ENCODE data around the gene CASP12.

The CASP12 gene

DNA sequence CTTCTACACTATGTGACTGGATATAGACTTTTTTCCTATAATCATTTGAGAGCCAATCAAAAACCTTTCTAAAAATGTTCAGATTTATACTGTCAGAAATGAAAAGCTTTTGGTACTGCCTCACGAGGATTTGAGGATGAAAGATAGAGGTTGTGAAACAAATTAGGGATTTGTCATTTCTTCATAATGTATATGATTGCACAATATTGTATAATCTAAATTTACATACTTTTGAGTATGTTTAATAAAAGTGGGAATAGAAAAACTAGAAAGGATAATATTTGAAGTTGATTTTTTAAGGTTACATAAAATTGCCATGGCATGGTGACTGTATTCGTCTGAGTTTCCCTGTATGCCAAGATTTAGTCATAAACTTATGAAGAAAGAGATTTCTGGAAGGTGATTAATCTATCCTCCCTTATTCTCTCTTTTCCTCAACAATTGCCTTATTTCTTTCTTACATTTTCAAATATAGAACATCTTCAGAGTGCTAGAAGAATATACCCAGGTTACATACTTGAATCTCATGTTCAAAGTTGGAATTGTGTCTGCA is 56.2 kb downstream of the CASP12 start:
- H3K27ac ChIP-seq (ENCODE audit: insufficient read depth, low read length, poor library complexity, severe bottlenecking): no peak overlapping the region
- no peaks in the 10 kb centered on the region for H3K4me1 ChIP-seq (ENCODE audit: control insufficient read depth, insufficient read depth, low read length, poor library complexity, severe bottlenecking)
- H3K27me3 ChIP-seq (replicated peaks; ENCODE audit: control insufficient read depth, insufficient read depth, low read length, poor library complexity, severe bottlenecking): no peaks in the 10 kb centered on the region
- H3K9me3 ChIP-seq (ENCODE audit: control insufficient read depth, low read length): no peaks in the 10 kb centered on the region
- no peak for DNase-seq
- H3K36me3 ChIP-seq (ENCODE audit: control insufficient read depth, insufficient read depth, low read length): no peaks in the 10 kb centered on the region
- H3K4me3 ChIP-seq (ENCODE audit: insufficient read depth, low read depth, low read length, poor library complexity, severe bottlenecking): no peak overlapping the region

DNA sequence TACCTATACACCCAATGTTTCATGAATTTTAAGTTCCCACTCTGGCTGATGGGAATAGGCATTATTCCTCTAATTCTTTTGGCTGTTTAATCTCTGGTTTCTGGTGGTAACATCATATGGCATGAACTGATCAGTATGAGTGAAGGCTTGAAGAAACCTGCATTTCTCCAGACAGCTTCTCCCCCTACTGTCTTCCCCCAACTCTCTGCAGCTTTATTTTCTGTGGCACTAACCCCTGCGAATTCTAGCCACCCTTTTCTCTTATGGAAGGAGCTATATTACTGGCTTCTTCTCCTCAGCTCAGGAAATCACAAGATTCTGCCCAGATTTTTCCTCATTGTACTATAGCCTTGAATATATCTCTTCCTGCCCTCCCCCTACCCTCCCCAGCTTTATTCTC is 57.1 kb downstream of the CASP12 start:
- Histone ChIP-seq H3K27me3 (replicated peaks; ENCODE audit: control insufficient read depth, insufficient read depth, low read length, poor library complexity, severe bottlenecking) (no peaks in the 10 kb centered on the region), H3K27ac (ENCODE audit: insufficient read depth, low read length, poor library complexity, severe bottlenecking) (no peak overlapping the region), H3K4me3 (ENCODE audit: insufficient read depth, low read depth, low read length, poor library complexity, severe bottlenecking) (no peak overlapping the region), H3K36me3 (ENCODE audit: control insufficient read depth, insufficient read depth, low read length) (no peaks in the 10 kb centered on the region), H3K9me3 (ENCODE audit: control insufficient read depth, low read length) (no peaks in the 10 kb centered on the region), H3K4me1 (ENCODE audit: control insufficient read depth, insufficient read depth, low read length, poor library complexity, severe bottlenecking) (no peaks in the 10 kb centered on the region)
- DNase-seq: no peak

DNA sequence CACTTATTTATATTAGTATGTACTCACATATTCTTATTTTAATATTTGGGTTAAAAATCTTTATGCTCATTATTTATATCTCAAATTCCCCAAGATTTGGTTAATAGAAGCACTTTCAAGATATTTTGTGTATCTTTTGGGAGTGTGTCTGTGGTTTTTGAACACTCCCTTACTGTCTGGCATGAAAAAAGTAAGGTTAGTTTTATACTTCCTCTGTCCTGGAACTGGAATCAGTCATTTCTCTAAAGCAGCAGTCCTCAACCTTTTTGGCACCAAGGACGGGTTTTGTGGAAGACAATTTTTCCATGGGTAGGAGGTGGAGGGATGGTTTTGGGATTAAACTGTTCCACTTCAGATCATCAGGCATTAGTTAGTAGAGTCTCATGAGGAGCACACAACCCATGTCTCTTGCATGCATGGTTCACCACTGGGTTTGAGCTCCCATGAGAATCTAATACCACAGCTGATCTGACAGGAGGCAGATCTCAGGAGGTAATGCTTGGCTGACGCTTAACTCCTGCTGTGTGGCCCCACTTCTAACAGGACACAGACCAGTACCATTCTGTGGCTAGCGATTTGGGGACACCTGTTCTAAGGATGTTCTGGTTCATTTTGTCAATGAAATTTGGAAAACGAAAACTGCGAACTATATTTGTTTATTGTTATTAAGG is 60.2 kb downstream of the CASP12 start:
- no peak for DNase-seq
- Histone ChIP-seq H3K36me3 (ENCODE audit: control insufficient read depth, insufficient read depth, low read length) (no peaks in the 10 kb centered on the region), H3K27me3 (replicated peaks; ENCODE audit: control insufficient read depth, insufficient read depth, low read length, poor library complexity, severe bottlenecking) (no peaks in the 10 kb centered on the region), H3K9me3 (ENCODE audit: control insufficient read depth, low read length) (no peaks in the 10 kb centered on the region), H3K27ac (ENCODE audit: insufficient read depth, low read length, poor library complexity, severe bottlenecking) (no peak overlapping the region), H3K4me1 (ENCODE audit: control insufficient read depth, insufficient read depth, low read length, poor library complexity, severe bottlenecking) (no peaks in the 10 kb centered on the region), H3K4me3 (ENCODE audit: insufficient read depth, low read depth, low read length, poor library complexity, severe bottlenecking) (no peak overlapping the region)

DNA sequence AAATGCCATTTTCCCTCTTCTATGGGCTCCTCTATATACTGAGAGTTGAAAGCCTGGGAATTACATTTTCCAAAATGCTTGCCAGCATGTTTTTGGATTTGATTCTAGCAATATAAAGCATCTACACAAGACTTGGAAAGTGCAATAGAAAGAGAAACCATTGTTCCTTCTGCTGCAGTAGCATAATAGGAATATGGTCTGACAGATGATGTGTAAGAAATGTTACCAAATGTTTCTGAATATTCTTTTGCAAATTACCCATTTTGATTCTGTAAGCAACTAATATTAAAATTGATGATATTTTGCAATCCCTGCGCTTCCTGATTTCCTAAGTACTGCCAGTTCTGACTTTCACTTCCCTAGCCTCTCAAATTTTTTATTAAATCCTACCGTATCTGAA is 61.6 kb downstream of the CASP12 start:
- no peak overlapping the region for H3K27ac ChIP-seq (ENCODE audit: insufficient read depth, low read length, poor library complexity, severe bottlenecking)
- H3K36me3 ChIP-seq (ENCODE audit: control insufficient read depth, insufficient read depth, low read length): no peaks in the 10 kb centered on the region
- H3K9me3 ChIP-seq (ENCODE audit: control insufficient read depth, low read length): no peaks in the 10 kb centered on the region
- no peak for DNase-seq
- H3K27me3 ChIP-seq (replicated peaks; ENCODE audit: control insufficient read depth, insufficient read depth, low read length, poor library complexity, severe bottlenecking): no peaks in the 10 kb centered on the region
- no peak overlapping the region for H3K4me3 ChIP-seq (ENCODE audit: insufficient read depth, low read depth, low read length, poor library complexity, severe bottlenecking)
- H3K4me1 ChIP-seq (ENCODE audit: control insufficient read depth, insufficient read depth, low read length, poor library complexity, severe bottlenecking): no peaks in the 10 kb centered on the region
